ENCODE results near the gene ODC1.

GRCh38 chr2:10400978-10401951, 46.9 kb downstream of the ODC1 start:
- no peak for TF ChIP-seq ZNF555 (tag by site-specific recombination; conservative IDR thresholded peaks at IDR 0.05)
- TF ChIP-seq ZNF416 (tag by site-specific recombination; IDR thresholded peaks at IDR 0.05) = no peak
